Keratinocyte (primary cell): ENCODE results near the gene PPM1H. TPM values are rescaled to one million over a fixed set of nuclear protein-coding genes. Genes with fewer than 3 reads are reported as not detected.

ENCODE experiments used
- DNase-seq: peaks from one replicate; pipeline ENCODE4 v3.0.0-alpha.2; 2011; ENCODE audit warnings: low read depth, missing footprints, low spot score
- FAIRE-seq: peaks from 2 replicates; lab custom pipeline; 2011; peaks lifted over from hg19 to GRCh38; lab: Jason Lieb, UNC
- H2AFZ ChIP-seq: 2 replicates; pipeline ENCODE4 v1.6.0; 2012; ENCODE audit warnings: low read length, control low read depth, inconsistent platforms; ENCODE audit not compliant: control insufficient read depth
- H3K27ac ChIP-seq: 2 replicates; pipeline ENCODE4 v1.5.1; 2011; ENCODE audit warnings: low read length; ENCODE audit not compliant: control insufficient read depth, insufficient read depth
- H3K27me3 ChIP-seq: 3 replicates; pipeline ENCODE4 v1.6.0; 2011; ENCODE audit warnings: low read length; ENCODE audit not compliant: control insufficient read depth, insufficient read depth; ENCODE audit errors: extremely low read depth
- H3K36me3 ChIP-seq, 2 experiments: 2 replicates in 1 of 2; 3 replicates in 1 of 2; pipeline ENCODE4 v1.5.1; 2011; ENCODE audit warnings: low read length in 2 of 2, mild to moderate bottlenecking in 1 of 2; ENCODE audit not compliant: control insufficient read depth in 2 of 2, insufficient read depth in 2 of 2; ENCODE audit errors: extremely low read depth in 1 of 2
- H3K4me1 ChIP-seq: 3 replicates; pipeline ENCODE4 v1.5.1; 2011; ENCODE audit warnings: low read length; ENCODE audit not compliant: control insufficient read depth, insufficient read depth; ENCODE audit errors: extremely low read depth
- H3K4me2 ChIP-seq: 3 replicates; pipeline ENCODE4 v1.6.0; 2011; ENCODE audit warnings: low read depth, low read length; ENCODE audit not compliant: control insufficient read depth, insufficient read depth; ENCODE audit errors: extremely low read depth
- H3K4me3 ChIP-seq, 3 experiments: fragments of 200-600 bp in 1 of 3; sonication (generic) in 1 of 3; 2 replicates in 2 of 3; 3 replicates in 1 of 3; pipeline ENCODE4 v1.5.1; 2011 to 2016; ENCODE audit warnings: low read length in 3 of 3, mild to moderate bottlenecking in 3 of 3, control low read depth in 2 of 3, inconsistent platforms in 1 of 3, low read depth in 1 of 3, mixed read lengths in 1 of 3, mixed run types in 1 of 3, moderate library complexity in 1 of 3; ENCODE audit not compliant: control insufficient read depth in 2 of 3, insufficient read depth in 2 of 3; ENCODE audit errors: extremely low read depth in 1 of 3
- H3K79me2 ChIP-seq: 2 replicates; pipeline ENCODE4 v1.6.0; 2012; ENCODE audit warnings: low read length; ENCODE audit not compliant: control insufficient read depth, insufficient read depth
- H3K9ac ChIP-seq: 3 replicates; pipeline ENCODE4 v1.6.0; 2011; ENCODE audit warnings: low read length; ENCODE audit not compliant: control insufficient read depth, insufficient read depth; ENCODE audit errors: extremely low read depth
- H3K9me1 ChIP-seq: 3 replicates; pipeline ENCODE4 v1.6.0; 2011; ENCODE audit warnings: low read length; ENCODE audit not compliant: control insufficient read depth, insufficient read depth; ENCODE audit errors: extremely low read depth
- H3K9me3 ChIP-seq: 2 replicates; pipeline ENCODE4 v1.5.1; 2012; ENCODE audit warnings: low read depth, low read length; ENCODE audit not compliant: control insufficient read depth
- H4K20me1 ChIP-seq: 3 replicates; pipeline ENCODE4 v1.6.0; 2011; ENCODE audit warnings: low read length; ENCODE audit not compliant: control insufficient read depth, insufficient read depth; ENCODE audit errors: extremely low read depth
- CTCF ChIP-seq, 3 experiments: IDR thresholded peaks in 1 of 3; conservative IDR thresholded peaks in 1 of 3; optimal IDR thresholded peaks in 1 of 3; 2 replicates in 2 of 3; 3 replicates in 1 of 3; pipeline versions ENCODE3 to v1.5.1; 2011; ENCODE audit warnings: low read length in 3 of 3, mild to moderate bottlenecking in 3 of 3, moderate library complexity in 2 of 3, control low read depth in 1 of 3, inconsistent platforms in 1 of 3; ENCODE audit not compliant: insufficient read depth in 2 of 3; ENCODE audit errors: extremely low read depth in 1 of 3
- EZH2 ChIP-seq: IDR thresholded peaks from one replicate; pipeline ENCODE4 v1.6.1; 2012; ENCODE audit warnings: inconsistent platforms, mild to moderate bottlenecking, low read length, moderate library complexity
- dilution Hi-C: fragments of 300-500 bp; cut with MboI; formaldehyde crosslinking; loops from one replicate; pipeline ENCODE4 v1.7.0; 2020; ENCODE audit warnings: low sequenced_read_pairs; ENCODE audit not compliant: extremely low pct_ligation_motif_present
- polyA plus RNA-seq, 5 experiments: library from polyadenylated mRNA; depleted of rRNA in 3 of 5; stranded (reverse) in 3 of 5; stranded (forward) in 1 of 5; unstranded in 1 of 5; fragments of >200 nt; gene quantifications; 1 replicate in 1 of 5; 2 replicates in 3 of 5; 3 replicates in 1 of 5; pipeline versions ENCODE4 v1.2.1 to v1.2.3, GENCODE V29; 2011 to 2012; ENCODE audit warnings: missing spikeins in 2 of 5, low read depth in 1 of 5, low replicate concordance in 1 of 5

PPM1H gene
- polyA plus RNA-seq, 1 donor (not counting 4 experiments of a cell fraction or from before 2014, with no cell fraction given), result 0.09 TPM

GRCh38 chr12:62613081-62613480 lies 321.9 kb downstream of the PPM1H start:
- Histone ChIP-seq H3K9ac (no peak overlapping the region), H2AFZ (no peak overlapping the region), H3K36me3 (peaks cover 0 to 3% of the 10 kb centered on the region in 2 experiments), H3K4me2 (no peak overlapping the region), H3K4me1 (no peaks in the 10 kb centered on the region), H3K4me3 (no peak overlapping the region), H3K79me2 (peaks cover 4% of the 10 kb centered on the region), H3K27ac (no peak overlapping the region), H3K9me3 (no peaks in the 10 kb centered on the region), H3K9me1 (no peaks in the 10 kb centered on the region), H3K27me3 (no peaks in the 10 kb centered on the region), H4K20me1 (no peaks in the 10 kb centered on the region)
- dilution Hi-C loops, result loop anchor here (25.0 kb wide), 1 partner anchor 174 kb away; no protein-coding TSS in a partner anchor
- TF ChIP-seq CTCF (optimal IDR thresholded peaks at IDR 0.05 in 1 of 3, IDR thresholded peaks at IDR 0.05 in 1 of 3, conservative IDR thresholded peaks at IDR 0.05 in 1 of 3; ENCODE audit: extremely low read depth in 1 of 3, insufficient read depth in 2 of 3, low read length in 3 of 3) (no peak), EZH2 (no peak)
- DNase-seq (no peak), FAIRE-seq (no peak)

GRCh38 chr12:62606654-62607053 lies 328.3 kb downstream of the PPM1H start:
- Histone ChIP-seq H3K79me2 (peaks cover 37% of the 10 kb centered on the region), H2AFZ (no peak overlapping the region), H3K27ac (no peak overlapping the region), H3K27me3 (no peaks in the 10 kb centered on the region), H3K4me1 (peaks cover 16% of the 10 kb centered on the region), H3K4me2 (no peak overlapping the region), H4K20me1 (no peaks in the 10 kb centered on the region), H3K9me1 (no peaks in the 10 kb centered on the region), H3K9me3 (no peaks in the 10 kb centered on the region), H3K4me3 (no peak overlapping the region), H3K36me3 (no peaks in the 10 kb centered on the region), H3K9ac (no peak overlapping the region)
- no peak for FAIRE-seq
- dilution Hi-C loops, result loop anchor here (25.0 kb wide), 1 partner anchor 181 kb away; no protein-coding TSS in a partner anchor
- DNase-seq, result no peak
- TF ChIP-seq CTCF (optimal IDR thresholded peaks at IDR 0.05 in 1 of 3, IDR thresholded peaks at IDR 0.05 in 1 of 3, conservative IDR thresholded peaks at IDR 0.05 in 1 of 3; ENCODE audit: extremely low read depth in 1 of 3, insufficient read depth in 2 of 3, low read length in 3 of 3), result no peak
- TF ChIP-seq EZH2, result no peak
